Measurements from ENCODE around the gene ABHD6.

- TF ChIP-seq CTCF (IDR thresholded peaks at IDR 0.05; ENCODE audit: insufficient read depth, low read length) (no peak), POLR2AphosphoS5 (IDR thresholded peaks at IDR 0.05; ENCODE audit: low read depth) (no peak), REST (IDR thresholded peaks at IDR 0.05; ENCODE audit: insufficient replicate concordance, low read depth) (no peak), GABPA (IDR thresholded peaks at IDR 0.05; ENCODE audit: low read depth) (no peak)
Measured at GRCh38 chr3:58250093-58250707, 12.6 kb downstream of the ABHD6 start.
